ENCODE measurements around the gene NLRP9. TPM values are rescaled to one million over a fixed set of nuclear protein-coding genes. Genes with fewer than 3 reads are reported as not detected.
"Not testable (repeated sequence)": the region's sequence is repeated elsewhere in the genome, so short reads cannot be mapped to it uniquely, and the experiment has no call there.

Gene NLRP9
- total RNA-seq (2021), result not detected in 2 replicates
- not detected for Bru-seq, nascent RNA
- not detected for BruChase-seq, experiment 1, labeled RNA remaining after a 2-hour chase
- BruChase-seq, experiment 2, labeled RNA remaining after a 6-hour chase, result not detected
- long read RNA-seq, result 0 reads

DNA sequence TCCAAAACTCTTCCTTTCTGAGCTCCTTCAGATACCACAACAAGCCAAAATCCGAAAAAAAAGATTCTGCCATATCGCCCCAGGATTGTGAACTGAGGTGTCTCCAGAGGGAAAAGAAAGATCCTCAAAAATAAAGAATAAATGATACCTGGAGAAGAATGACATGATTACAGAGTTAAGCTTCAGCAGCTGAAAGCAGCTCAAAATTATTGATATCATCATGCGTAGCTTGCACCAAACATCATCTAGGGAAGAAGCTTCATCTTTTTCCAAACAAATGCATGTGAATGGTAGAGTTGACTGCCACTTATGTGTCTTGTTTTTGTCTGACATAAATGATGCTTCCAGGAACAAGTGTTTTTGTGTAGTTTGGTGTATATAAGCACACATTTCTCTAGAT lies at the start of gene NLRP9:
Gene NLRP9, minus strand, starts transcription at position 101 of the 400 bp plus-strand sequence. Its CDS starts 28 bp downstream, at position 73.
- TF ChIP-seq EZH2 (IDR thresholded peaks at IDR 0.05; ENCODE audit: low read depth), result no peak
- TF ChIP-seq, protein P1, sequence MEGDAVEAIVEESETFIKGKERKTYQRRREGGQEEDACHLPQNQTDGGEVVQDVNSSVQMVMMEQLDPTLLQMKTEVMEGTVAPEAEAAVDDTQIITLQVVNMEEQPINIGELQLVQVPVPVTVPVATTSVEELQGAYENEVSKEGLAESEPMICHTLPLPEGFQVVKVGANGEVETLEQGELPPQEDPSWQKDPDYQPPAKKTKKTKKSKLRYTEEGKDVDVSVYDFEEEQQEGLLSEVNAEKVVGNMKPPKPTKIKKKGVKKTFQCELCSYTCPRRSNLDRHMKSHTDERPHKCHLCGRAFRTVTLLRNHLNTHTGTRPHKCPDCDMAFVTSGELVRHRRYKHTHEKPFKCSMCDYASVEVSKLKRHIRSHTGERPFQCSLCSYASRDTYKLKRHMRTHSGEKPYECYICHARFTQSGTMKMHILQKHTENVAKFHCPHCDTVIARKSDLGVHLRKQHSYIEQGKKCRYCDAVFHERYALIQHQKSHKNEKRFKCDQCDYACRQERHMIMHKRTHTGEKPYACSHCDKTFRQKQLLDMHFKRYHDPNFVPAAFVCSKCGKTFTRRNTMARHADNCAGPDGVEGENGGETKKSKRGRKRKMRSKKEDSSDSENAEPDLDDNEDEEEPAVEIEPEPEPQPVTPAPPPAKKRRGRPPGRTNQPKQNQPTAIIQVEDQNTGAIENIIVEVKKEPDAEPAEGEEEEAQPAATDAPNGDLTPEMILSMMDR (conservative IDR thresholded peaks at IDR 0.05), result no peak
- H4K20me1 ChIP-seq (ENCODE audit: insufficient read depth), result no peaks in the 10 kb centered on the region
- H3K36me3 ChIP-seq (ENCODE audit: low read depth), result no peaks in the 10 kb centered on the region
- H3K27ac ChIP-seq, result no peak within 1 kb of the TSS
- no peaks in the 10 kb centered on the region for H3F3A ChIP-seq (ENCODE audit: insufficient read depth, low read depth)
- intact Hi-C loops (cut with micrococcal nuclease; ENCODE audit: unreplicated experiment), result no loop called here
- BruUV-seq (replicated peaks), result no TSS peak
- H3K27me3 ChIP-seq (ENCODE audit: insufficient read depth, low read depth), result peaks cover 90% of the 10 kb centered on the region
- H3K4me3 ChIP-seq, result no peak within 1 kb of the TSS
- ChIA-PET CTCF (no interaction called here), POLR2A (ENCODE audit: unreplicated experiment) (no interaction called here)
- H3K9me2 ChIP-seq (ENCODE audit: insufficient read depth), result no peaks in the 10 kb centered on the region
- no peaks in the 10 kb centered on the region for H3K9me3 ChIP-seq (ENCODE audit: insufficient read depth, low read depth)
- no peaks in the 10 kb centered on the region for H3K4me1 ChIP-seq (replicated peaks; ENCODE audit: insufficient read depth)
- no peak for DNase-seq
- no peaks in the 10 kb centered on the region for H3K79me2 ChIP-seq (ENCODE audit: low read depth)
- no peak within 1 kb of the TSS for H3K4me2 ChIP-seq
- H2AFZ ChIP-seq, result no peak within 1 kb of the TSS

DNA sequence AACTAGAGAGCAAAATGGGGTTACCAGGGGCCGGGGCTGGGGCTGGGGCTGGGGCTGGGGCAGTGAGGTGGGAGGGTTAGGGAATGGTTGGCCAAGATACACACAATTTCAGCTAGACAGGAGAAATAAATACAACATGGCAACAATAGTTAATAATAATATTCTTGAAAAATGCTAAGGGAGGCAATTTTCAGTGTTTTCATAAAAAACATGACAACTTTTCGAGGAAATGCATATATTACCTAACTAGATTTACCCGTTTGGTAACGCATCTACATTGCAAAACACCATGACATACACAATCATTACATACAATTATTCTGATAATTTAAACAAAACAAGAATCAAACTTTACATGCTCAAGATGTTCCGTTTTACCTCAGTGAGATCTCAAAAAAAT lies 42.9 kb upstream of the NLRP9 start:
- intact Hi-C loops (cut with micrococcal nuclease; ENCODE audit: unreplicated experiment), result no loop called here
- H3K9me2 ChIP-seq (ENCODE audit: insufficient read depth), result no peaks in the 10 kb centered on the region
- no peak overlapping the region for H3K4me3 ChIP-seq
- no peak overlapping the region for H3K4me2 ChIP-seq
- no peaks in the 10 kb centered on the region for H4K20me1 ChIP-seq (ENCODE audit: insufficient read depth)
- DNase-seq, result no peak
- no peaks in the 10 kb centered on the region for H3K4me1 ChIP-seq (replicated peaks; ENCODE audit: insufficient read depth)
- no peaks in the 10 kb centered on the region for H3F3A ChIP-seq (ENCODE audit: insufficient read depth, low read depth)
- TF ChIP-seq EZH2 (IDR thresholded peaks at IDR 0.05; ENCODE audit: low read depth), result no peak
- POLR2A ChIA-PET (ENCODE audit: unreplicated experiment), result no interaction called here
- H3K27me3 ChIP-seq (ENCODE audit: insufficient read depth, low read depth), result peaks cover 100% of the 10 kb centered on the region
- H3K36me3 ChIP-seq (ENCODE audit: low read depth), result no peaks in the 10 kb centered on the region
- CTCF ChIA-PET, result no interaction called here
- H2AFZ ChIP-seq, result no peak overlapping the region
- no peaks in the 10 kb centered on the region for H3K9me3 ChIP-seq (ENCODE audit: insufficient read depth, low read depth)
- H3K79me2 ChIP-seq (ENCODE audit: low read depth), result no peaks in the 10 kb centered on the region
- no peak overlapping the region for H3K27ac ChIP-seq
- BruUV-seq (replicated peaks), result no TSS peak

DNA sequence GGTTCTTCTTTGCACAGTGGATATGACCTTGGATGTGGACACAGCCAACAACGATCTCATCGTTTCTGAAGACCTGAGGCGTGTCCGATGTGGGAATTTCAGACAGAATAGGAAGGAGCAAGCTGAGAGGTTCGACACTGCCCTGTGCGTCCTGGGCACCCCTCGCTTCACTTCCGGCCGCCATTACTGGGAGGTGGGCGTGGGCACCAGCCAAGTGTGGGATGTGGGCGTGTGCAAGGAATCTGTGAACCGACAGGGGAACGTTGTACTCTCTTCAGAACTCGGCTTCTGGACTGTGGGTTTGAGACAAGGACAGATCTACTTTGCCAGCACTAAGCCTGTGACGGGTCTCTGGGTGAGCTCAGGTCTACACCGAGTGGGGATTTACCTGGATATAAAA lies 40.1 kb upstream of the NLRP9 start:
- H2AFZ ChIP-seq, result no peak overlapping the region
- intact Hi-C loops (cut with micrococcal nuclease; ENCODE audit: unreplicated experiment), result no loop called here
- ChIA-PET POLR2A (ENCODE audit: unreplicated experiment) (no interaction called here), CTCF (no interaction called here)
- TF ChIP-seq EZH2 (IDR thresholded peaks at IDR 0.05; ENCODE audit: low read depth), result no peak
- TF ChIP-seq, protein P1 (conservative IDR thresholded peaks at IDR 0.05), result no peak
- H3K79me2 ChIP-seq (ENCODE audit: low read depth), result no peaks in the 10 kb centered on the region
- no peaks in the 10 kb centered on the region for H4K20me1 ChIP-seq (ENCODE audit: insufficient read depth)
- no peaks in the 10 kb centered on the region for H3F3A ChIP-seq (ENCODE audit: insufficient read depth, low read depth)
- no peak overlapping the region; the same call in 1 of the 2 replicates for H3K4me2 ChIP-seq
- no peak overlapping the region for H3K27ac ChIP-seq
- no peaks in the 10 kb centered on the region for H3K9me3 ChIP-seq (ENCODE audit: insufficient read depth, low read depth)
- H3K27me3 ChIP-seq (ENCODE audit: insufficient read depth, low read depth), result peaks cover 88% of the 10 kb centered on the region
- no peaks in the 10 kb centered on the region for H3K9me2 ChIP-seq (ENCODE audit: insufficient read depth)
- no peaks in the 10 kb centered on the region for H3K36me3 ChIP-seq (ENCODE audit: low read depth)
- no TSS peak for BruUV-seq (replicated peaks)
- no peak overlapping the region for H3K4me3 ChIP-seq
- H3K4me1 ChIP-seq (replicated peaks; ENCODE audit: insufficient read depth), result no peaks in the 10 kb centered on the region
- no peak for DNase-seq

DNA sequence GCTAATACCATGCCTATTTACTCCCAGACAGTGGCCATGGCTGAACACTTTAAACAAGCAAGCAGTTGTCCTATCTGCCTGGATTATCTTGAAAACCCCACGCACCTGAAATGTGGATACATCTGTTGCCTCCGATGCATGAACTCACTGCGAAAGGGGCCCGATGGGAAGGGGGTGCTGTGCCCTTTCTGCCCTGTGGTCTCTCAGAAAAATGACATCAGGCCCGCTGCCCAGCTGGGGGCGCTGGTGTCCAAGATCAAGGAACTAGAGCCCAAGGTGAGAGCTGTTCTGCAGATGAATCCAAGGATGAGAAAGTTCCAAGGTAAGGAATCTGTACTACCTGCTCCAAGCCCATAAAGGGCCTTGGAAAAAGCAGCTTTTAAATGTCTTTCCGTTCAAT lies 39.3 kb upstream of the NLRP9 start:
- H3K27me3 ChIP-seq (ENCODE audit: insufficient read depth, low read depth), result peaks cover 83% of the 10 kb centered on the region
- DNase-seq, result peak in 1 of 2 experiments; percentile 12
- H4K20me1 ChIP-seq (ENCODE audit: insufficient read depth), result no peaks in the 10 kb centered on the region
- intact Hi-C loops (cut with micrococcal nuclease; ENCODE audit: unreplicated experiment), result no loop called here
- no peaks in the 10 kb centered on the region for H3K9me2 ChIP-seq (ENCODE audit: insufficient read depth)
- no peaks in the 10 kb centered on the region for H3K36me3 ChIP-seq (ENCODE audit: low read depth)
- ChIA-PET CTCF (no interaction called here), POLR2A (ENCODE audit: unreplicated experiment) (no interaction called here)
- BruUV-seq (replicated peaks), result no TSS peak
- no peaks in the 10 kb centered on the region for H3K79me2 ChIP-seq (ENCODE audit: low read depth)
- no peaks in the 10 kb centered on the region for H3F3A ChIP-seq (ENCODE audit: insufficient read depth, low read depth)
- H3K4me1 ChIP-seq (replicated peaks; ENCODE audit: insufficient read depth), result no peaks in the 10 kb centered on the region
- no peak overlapping the region for H3K4me3 ChIP-seq
- no peak overlapping the region for H3K27ac ChIP-seq
- H3K9me3 ChIP-seq (ENCODE audit: insufficient read depth, low read depth), result no peaks in the 10 kb centered on the region
- H2AFZ ChIP-seq, result no peak overlapping the region
- no peak for TF ChIP-seq EZH2 (IDR thresholded peaks at IDR 0.05; ENCODE audit: low read depth)
- TF ChIP-seq, protein P1 (conservative IDR thresholded peaks at IDR 0.05), result peak; percentile 57; the same call in 1 of the 2 replicates
- H3K4me2 ChIP-seq, result no peak overlapping the region

DNA sequence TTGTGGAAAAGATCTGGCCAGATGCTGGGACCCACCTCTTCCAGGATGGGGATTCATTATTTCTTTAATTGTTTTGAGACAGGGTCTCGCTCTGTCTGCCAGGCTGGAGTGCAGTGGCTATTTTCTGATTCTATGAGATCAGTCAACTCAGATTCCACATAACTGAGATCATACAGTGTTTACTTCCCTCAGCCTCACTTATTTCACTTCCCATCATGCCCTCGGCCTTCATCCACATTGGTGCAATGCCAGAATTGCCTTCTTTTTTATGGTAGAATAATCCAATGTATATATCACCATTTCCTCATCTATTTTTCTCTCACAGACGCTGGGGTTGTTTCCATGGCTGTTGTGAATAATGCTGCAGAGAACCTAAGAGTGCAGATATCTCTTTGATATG lies 31.4 kb upstream of the NLRP9 start:
- H3K36me3 ChIP-seq (ENCODE audit: low read depth); H4K20me1 ChIP-seq (ENCODE audit: insufficient read depth); H3K9me3 ChIP-seq (ENCODE audit: insufficient read depth, low read depth); H3F3A ChIP-seq (ENCODE audit: insufficient read depth, low read depth); POLR2A ChIA-PET (ENCODE audit: unreplicated experiment); H3K27ac ChIP-seq; BruUV-seq (replicated peaks); DNase-seq; H3K4me2 ChIP-seq; intact Hi-C loops (cut with micrococcal nuclease; ENCODE audit: unreplicated experiment); H2AFZ ChIP-seq; H3K79me2 ChIP-seq (ENCODE audit: low read depth); H3K4me1 ChIP-seq (replicated peaks; ENCODE audit: insufficient read depth); H3K9me2 ChIP-seq (ENCODE audit: insufficient read depth); H3K4me3 ChIP-seq; CTCF ChIA-PET: not testable (repeated sequence)
- peaks cover 61% of the 10 kb centered on the region for H3K27me3 ChIP-seq (ENCODE audit: insufficient read depth, low read depth)

All from PC-9 (cell line).